ENCODE measurements around the gene MCM9. TPM values are rescaled to one million over a fixed set of nuclear protein-coding genes. Genes with fewer than 3 reads are reported as not detected.

The MCM9 gene
- total RNA-seq, 1 experiment from 2014 or later, result 14.9 TPM

DNA sequence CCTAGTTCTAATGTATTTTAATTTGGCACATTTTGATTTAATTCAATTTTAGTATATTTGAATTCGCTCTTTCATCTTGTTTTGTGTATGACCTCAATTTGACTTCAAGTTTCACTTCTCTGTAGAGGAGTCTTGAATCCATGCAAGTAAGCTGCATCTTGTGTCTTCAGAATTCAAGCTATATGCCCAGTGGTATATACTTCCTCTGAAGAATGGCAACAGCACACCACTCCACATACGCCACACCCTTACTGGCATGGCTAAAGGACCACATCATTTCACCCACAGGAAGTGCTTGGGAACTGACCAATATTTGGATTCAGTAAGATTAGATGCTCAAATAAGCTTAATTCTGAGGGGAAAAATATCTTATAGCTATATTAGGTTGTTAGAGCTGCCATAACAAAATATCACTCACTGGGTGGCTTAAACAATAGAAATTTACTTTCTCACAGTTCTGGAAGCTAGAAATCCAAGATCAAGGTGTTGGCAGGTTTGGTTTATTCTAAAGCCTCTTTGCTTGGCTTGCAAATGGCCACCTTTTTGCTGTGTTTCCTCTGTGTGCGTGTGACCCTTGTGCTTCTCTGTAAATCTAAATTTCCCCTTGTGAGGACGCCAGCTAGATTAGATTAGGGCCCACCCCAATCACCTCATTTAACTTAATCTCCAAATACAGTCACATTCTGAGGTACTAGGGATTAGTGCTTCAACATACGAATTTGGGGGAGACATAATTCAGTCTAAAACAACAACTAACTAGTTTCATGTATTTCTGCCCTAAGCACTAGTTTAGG is 43.8 kb downstream of the MCM9 start (continued):
- TF ChIP-seq, protein P1, sequence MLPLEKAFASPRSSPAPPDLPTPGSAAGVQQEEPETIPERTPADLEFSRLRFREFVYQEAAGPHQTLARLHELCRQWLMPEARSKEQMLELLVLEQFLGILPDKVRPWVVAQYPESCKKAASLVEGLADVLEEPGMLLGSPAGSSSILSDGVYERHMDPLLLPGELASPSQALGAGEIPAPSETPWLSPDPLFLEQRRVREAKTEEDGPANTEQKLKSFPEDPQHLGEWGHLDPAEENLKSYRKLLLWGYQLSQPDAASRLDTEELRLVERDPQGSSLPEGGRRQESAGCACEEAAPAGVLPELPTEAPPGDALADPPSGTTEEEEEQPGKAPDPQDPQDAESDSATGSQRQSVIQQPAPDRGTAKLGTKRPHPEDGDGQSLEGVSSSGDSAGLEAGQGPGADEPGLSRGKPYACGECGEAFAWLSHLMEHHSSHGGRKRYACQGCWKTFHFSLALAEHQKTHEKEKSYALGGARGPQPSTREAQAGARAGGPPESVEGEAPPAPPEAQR (CRISPR knock-in tag; IDR thresholded peaks at IDR 0.05), result no peak
- TF ChIP-seq PREB (CRISPR knock-in tag; IDR thresholded peaks at IDR 0.05; ENCODE audit: borderline replicate concordance) (no peak), ZNF281 (CRISPR knock-in tag; IDR thresholded peaks at IDR 0.05) (no peak), STAT6 (CRISPR knock-in tag; conservative IDR thresholded peaks at IDR 0.05; ENCODE audit: low read depth) (no peak), NFE2L1 (CRISPR knock-in tag; IDR thresholded peaks at IDR 0.05) (no peak), ZNF138 (CRISPR knock-in tag; conservative IDR thresholded peaks at IDR 0.05) (no peak)
- TF ChIP-seq, protein P2, sequence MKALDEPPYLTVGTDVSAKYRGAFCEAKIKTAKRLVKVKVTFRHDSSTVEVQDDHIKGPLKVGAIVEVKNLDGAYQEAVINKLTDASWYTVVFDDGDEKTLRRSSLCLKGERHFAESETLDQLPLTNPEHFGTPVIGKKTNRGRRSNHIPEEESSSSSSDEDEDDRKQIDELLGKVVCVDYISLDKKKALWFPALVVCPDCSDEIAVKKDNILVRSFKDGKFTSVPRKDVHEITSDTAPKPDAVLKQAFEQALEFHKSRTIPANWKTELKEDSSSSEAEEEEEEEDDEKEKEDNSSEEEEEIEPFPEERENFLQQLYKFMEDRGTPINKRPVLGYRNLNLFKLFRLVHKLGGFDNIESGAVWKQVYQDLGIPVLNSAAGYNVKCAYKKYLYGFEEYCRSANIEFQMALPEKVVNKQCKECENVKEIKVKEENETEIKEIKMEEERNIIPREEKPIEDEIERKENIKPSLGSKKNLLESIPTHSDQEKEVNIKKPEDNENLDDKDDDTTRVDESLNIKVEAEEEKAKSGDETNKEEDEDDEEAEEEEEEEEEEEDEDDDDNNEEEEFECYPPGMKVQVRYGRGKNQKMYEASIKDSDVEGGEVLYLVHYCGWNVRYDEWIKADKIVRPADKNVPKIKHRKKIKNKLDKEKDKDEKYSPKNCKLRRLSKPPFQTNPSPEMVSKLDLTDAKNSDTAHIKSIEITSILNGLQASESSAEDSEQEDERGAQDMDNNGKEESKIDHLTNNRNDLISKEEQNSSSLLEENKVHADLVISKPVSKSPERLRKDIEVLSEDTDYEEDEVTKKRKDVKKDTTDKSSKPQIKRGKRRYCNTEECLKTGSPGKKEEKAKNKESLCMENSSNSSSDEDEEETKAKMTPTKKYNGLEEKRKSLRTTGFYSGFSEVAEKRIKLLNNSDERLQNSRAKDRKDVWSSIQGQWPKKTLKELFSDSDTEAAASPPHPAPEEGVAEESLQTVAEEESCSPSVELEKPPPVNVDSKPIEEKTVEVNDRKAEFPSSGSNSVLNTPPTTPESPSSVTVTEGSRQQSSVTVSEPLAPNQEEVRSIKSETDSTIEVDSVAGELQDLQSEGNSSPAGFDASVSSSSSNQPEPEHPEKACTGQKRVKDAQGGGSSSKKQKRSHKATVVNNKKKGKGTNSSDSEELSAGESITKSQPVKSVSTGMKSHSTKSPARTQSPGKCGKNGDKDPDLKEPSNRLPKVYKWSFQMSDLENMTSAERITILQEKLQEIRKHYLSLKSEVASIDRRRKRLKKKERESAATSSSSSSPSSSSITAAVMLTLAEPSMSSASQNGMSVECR (CRISPR knock-in tag; IDR thresholded peaks at IDR 0.05; ENCODE audit: borderline replicate concordance), result no peak

- POLR2A ChIA-PET, result no interaction called here
- Mint-ChIP-seq H3K4me3 (no peak overlapping the region), H3K9me3 (no peaks in the 10 kb centered on the region), H3K27ac (no peak overlapping the region), H3K27me3 (ENCODE audit: low read depth) (no peaks in the 10 kb centered on the region), H3K4me1 (peaks cover 26% of the 10 kb centered on the region), H3K36me3 (0 out of 2 replicates have a peak, but pooled peaks cover 2% of the 10 kb centered on the region)
- ATAC-seq (no peak), DNase-seq (ENCODE audit: low spot score) (no peak)
- CTCF ChIA-PET, result no interaction called here
- TF ChIP-seq MLX (CRISPR knock-in tag; IDR thresholded peaks at IDR 0.05) (no peak), CBFB (CRISPR knock-in tag; IDR thresholded peaks at IDR 0.05; ENCODE audit: low read depth) (no peak), SMAD4 (CRISPR knock-in tag; IDR thresholded peaks at IDR 0.05) (no peak), RELA (CRISPR knock-in tag; IDR thresholded peaks at IDR 0.05; ENCODE audit: borderline replicate concordance) (no peak), TCF7 (CRISPR knock-in tag; IDR thresholded peaks at IDR 0.05; ENCODE audit: low read depth) (no peak), ZMAT4 (CRISPR knock-in tag; IDR thresholded peaks at IDR 0.05) (no peak), ZNF281 (CRISPR knock-in tag; IDR thresholded peaks at IDR 0.05) (no peak), FOXJ3 (CRISPR knock-in tag; IDR thresholded peaks at IDR 0.05; ENCODE audit: borderline replicate concordance) (no peak), PREB (CRISPR knock-in tag; IDR thresholded peaks at IDR 0.05; ENCODE audit: borderline replicate concordance) (no peak), EMX1 (CRISPR knock-in tag; IDR thresholded peaks at IDR 0.05) (no peak)
Measured at GRCh38 chr6:118889163-118889562, 45.8 kb downstream of the MCM9 start.

All from WTC11 (cell line).